GM19035 (cell line): ENCODE measurements around the gene ARHGAP27.
"Not testable (repeated sequence)": the region's sequence is repeated elsewhere in the genome, so short reads cannot be mapped to it uniquely, and the experiment has no call there.

Experiments
- ATAC-seq: cut with Tn5 transposase; IDR thresholded peaks from one replicate; pipeline ENCODE4 v1.9.1; 2021; ENCODE audit not compliant: unreplicated experiment

Gene ARHGAP27

DNA sequence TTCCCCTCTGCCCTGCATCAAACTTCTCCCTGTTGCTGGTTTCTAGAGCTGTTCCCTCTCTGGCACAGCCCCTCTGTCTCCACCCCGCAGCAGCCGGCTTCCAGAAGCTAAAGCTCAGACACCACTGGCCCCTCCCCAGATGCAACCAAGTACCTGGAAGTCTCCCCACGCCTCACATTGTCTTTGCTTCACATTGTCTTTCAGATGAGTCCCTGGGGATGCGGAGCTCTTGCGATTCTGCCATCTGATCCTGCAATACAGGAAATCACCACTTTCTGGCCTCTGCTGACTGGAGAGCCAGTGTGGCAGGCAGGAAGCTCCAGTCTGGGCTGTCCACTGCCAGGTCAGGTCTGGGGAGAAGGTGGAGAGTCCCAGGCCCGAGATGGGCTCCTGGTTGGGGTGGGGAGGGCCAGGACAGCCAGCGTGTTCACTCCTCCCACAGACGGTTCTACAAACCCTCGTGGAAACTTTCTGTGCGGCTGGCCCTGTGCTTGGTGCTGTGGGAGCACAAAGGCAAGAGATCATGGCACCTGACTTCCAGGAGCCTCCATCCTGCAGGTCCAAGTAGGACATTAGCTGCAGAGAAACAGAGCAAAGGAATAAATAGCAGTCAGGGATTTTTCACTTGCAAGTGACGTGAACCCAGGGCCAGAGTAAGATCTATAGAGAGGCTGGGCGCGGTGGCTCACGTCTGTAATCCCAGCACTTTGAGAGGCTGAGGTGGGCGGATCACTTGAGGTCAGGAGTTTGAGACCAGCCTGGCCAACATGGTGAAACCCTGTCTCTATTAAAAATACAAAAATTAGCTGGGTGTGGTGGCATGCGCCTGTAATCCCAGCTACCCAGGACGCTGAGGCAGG lies 67.9 kb downstream of the ARHGAP27 start:
- no peak for ATAC-seq

DNA sequence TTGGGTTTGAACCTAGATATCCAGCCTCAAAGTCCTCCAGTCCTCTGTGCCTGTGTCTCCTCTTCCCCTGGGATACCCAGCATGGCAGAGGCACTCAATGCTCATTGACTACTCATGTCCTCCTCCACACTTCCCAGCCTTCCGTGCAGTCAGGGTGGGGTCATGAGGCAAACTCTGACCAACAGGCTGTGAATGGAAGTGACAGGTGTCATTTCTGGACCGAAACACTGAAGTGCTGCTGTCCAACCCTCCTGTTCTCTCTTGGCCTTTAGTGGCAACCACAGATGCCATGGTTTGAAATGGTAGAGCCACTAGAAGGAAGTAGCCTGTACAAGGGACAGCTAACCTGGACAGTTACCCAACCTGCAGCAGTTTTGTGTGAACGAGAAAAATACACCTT lies 69.2 kb downstream of the ARHGAP27 start:
- no peak for ATAC-seq

DNA sequence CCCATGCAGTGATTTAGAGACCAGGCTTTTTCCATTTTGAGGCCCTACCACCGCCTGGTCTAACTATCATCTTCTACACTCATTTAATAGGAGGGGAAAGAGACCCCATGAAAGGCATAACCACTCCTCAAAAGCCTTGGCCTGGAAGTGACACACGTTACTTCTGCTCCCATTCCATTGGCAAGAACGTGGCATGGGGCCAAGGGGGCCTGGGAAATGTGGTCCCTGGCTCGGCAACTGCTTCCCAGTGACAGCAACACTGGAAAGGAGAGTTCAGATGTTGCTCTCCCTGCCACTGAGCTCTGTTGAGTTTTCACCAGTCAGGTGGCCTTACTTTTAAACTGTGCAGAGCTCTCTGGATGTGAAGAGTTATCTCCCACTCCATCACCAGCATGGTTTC lies 70.7 kb downstream of the ARHGAP27 start:
- no peak for ATAC-seq

DNA sequence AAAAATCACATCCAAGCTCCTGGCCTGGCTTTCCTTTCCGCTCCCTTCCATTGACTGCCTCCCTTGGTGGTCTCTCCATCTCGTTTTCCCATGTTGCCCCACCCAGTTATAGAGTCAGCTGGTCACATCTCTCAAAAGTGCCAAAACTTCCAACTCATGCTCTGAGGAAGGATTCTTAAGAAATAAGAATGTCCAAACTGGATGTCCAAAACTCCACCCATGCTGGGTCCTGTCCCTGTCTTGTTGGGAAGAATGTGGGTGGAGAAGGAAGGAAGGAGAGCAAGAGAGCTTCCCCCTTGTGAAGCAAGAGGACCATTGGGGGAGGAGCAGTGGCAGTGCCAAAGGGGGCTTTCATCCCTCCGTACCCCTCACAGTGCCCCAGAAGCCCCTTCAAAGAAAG lies 71.2 kb downstream of the ARHGAP27 start:
- no peak for ATAC-seq

DNA sequence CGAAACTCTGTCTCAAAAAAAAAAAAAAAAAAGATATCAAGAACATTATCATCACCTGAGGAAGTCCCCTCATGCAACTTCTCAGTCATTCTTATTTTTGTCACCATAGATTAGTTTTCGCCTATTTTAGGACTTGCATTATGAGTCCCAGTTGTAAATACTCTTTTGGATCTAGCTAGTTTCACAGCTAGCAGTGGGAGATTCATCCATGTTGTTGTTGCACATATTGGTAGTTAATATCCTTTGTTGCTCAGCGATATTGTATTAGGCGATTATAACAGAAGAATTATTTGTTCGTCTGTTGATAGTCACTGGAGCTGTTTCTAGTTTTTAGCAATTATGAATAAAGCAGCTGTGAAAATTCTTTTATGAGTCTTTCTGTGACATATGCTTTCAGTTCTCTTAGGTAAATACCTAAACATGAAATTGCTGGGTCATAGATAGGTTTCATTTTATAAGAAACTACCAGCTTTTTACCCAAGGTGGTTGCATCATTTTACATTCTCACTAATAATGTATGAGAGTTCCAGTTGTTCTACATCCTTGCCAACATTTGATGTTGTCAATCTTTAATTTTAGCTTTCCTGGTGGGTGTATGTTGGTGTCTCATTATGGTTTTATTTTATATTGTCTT lies 75.2 kb downstream of the ARHGAP27 start:
- no peak for ATAC-seq

DNA sequence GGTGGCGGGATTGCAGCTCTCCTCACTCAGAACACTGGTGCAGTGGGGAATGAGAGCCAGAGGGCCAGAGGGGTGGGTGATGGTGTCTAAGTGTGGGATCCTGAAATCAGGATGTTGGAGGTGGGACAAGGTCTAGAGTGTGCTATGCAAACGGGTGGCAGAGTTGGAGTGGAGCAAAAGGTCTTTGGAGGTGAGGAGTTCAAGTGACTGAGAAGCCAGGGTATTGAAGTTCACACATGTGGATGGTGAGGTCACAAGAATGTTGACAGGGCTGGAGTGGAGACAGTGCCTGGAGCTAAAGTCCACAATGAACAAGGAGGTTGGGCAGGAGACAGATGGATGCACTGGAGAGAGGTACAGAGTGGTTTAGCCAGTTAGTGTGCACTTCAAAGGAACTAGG lies 77.6 kb downstream of the ARHGAP27 start:
- no peak for ATAC-seq

DNA sequence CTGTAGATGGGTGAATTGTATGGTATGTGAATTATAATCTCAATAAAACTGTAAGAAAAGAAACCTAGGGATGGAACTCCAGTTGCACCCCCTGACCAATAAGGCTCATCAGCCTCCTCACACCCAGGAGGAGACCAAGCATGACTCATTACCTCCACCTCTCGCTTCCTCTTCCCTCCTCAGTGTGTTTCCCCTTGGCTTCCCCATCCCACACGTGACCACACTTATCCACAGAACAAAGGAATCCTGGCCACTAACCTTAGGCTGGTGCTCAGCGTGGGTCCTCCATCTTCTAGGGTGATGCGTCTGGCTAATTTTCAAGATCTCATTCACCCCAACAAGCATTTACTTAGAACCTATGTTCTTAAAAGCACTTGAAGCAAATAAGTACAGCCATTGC lies 79.6 kb downstream of the ARHGAP27 start:
- ATAC-seq = no peak

DNA sequence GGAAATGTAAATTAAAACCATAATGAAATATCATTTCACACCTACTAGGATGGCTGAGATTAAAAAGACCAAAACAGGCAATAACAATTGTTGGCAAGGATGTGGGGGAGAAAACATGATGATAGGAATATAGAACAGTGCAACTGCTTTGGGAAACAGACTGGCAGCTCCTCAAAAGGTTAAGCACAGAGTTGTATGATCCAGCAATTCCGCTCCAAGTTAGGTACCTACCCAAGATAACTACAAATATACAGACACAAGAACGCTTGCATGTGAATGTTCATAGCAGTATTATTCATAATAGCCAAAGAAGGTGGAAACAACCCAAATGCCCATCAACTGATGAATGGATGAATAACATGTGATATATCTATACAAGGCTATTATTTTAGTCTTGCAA lies 80.8 kb downstream of the ARHGAP27 start:
- ATAC-seq = no peak

DNA sequence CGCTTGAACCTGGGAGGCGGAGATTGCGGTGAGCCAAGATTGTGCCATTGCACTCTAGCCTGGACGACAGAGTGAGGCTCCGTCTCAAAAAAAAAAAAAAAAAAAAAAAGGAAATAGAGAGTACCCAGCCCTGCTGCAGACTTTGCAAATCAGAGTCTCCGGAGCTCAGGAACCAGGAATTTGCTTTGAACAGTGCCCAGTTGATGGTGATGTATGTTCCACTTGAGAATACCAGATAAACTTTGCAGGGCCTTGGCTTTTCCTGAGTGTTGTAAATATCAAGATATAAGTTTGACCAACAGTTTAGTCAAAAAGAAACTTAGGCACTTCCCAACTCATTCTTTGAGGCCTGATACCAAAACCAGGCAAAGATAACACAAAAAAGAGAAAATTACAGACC lies 85.2 kb downstream of the ARHGAP27 start:
- ATAC-seq = no peak

DNA sequence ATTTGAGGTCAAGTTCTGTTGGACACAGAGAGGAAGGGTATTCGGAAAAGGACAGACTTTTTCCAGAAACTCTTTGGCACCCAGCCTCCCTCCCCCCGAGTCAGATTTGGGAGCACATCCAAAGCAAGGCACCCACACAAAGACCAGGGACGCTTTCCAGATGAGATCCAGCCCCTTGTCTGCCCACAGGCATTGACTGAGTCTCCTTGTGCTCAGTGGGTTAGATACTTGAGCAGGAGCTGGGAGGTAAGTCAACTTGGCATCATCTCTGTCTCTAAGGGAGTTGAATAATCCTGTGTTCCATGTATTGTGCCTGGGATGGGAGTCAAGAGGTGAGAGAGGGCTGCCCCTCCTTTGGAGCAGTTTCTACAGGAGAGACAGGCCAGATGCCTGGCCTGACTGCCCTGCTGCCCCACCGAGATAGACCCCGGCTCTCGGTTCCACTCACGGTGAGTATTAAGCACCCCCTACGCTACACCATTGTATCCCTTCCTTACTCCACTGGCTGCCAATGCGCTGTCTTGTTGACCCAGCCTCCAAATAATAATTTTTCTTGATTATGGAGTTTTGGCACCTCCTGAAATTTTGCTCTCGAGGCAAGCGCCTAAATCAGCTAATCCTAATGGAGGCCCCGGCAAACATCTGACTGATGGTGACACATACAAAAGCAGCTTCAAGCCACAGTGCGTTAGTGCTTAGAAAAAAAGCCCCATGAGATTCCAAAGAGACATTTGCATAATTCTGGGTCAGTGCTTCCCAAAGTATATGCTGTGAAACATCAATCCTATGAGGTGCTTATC lies 86.3 kb downstream of the ARHGAP27 start:
- no peak for ATAC-seq

DNA sequence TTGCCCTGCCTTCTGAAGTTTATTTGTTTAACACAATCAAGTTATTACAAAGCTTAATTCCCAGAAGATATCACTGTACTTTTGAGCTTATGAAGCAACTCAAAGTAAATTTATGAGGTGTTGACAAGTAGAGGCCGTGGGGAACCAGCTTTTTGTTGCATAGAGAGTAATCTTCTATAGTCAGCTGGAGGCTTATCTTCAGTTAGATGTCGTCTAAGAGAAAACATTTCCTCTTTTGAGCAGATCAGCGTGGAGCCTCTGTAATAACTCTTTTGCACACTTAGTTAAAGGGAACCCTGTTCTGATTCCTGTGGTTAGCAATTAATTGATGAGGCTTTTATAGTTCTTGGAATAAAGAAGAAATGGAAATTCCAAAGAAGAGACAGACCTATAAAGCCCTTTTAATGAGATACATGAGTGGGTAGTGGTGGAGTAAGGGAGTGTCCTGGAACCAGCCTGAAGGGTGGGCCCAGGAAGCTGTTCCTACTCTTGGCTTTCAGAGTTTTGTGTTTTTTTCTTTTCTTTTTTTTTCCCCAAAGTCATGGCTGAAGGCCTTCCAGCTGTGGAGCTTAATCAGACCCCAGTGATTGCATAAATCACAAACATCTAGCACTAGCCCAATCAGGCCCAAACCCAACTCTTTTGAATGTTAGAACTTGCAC lies 87.0 kb downstream of the ARHGAP27 start:
- ATAC-seq = no peak

DNA sequence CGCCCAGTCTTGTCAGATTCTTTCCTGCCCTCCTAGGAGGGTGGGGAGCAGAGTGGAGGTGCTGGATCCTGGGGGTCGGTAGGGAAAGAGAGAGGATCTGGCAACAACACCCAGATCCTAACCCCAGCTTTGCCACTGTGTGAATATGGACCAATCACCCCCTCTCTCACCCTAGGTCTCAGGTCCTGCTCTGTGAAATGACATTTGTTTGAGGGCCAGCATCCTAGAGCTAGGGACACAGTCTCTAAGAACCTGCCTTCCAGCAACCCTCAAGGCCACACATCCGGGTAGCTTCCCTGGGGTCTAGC lies 87.5 kb downstream of the ARHGAP27 start:
- no peak for ATAC-seq

DNA sequence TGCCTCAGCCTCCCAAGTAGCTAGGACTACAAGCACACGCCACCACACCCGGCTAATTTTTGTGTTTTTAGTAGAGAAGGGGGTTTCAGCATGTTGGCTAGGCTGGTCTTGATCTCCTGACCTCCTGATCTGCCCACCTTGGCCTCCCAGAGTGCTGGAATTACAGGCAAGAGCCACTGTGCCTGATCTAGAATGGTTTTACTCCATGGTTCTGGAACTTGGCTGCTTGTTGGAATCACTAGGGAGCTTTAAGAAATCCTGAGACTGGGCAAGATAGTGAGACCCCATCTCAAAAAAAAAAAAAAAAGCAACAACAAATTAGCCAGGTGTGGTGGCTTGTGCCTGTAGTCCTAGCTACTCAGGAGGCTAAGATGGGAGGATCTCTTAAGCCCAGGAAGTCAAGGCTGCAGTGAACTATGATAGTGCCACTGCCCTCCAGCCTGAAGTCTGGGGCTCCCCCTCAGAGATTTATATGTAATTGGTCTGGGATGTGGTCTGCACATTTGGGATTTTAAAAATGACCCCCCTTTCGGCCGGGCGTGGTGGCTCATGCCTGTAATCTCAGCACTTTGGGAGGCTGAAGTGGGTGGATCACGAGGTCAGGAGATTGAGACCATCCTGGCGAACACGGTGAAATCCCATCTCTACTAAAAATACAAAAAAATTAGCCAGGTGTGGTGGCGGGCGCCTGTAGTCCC lies 88.6 kb downstream of the ARHGAP27 start:
- ATAC-seq = not testable (repeated sequence)
